Stimulated activated CD8-positive, alpha-beta memory T cell treated with anti-CD3 and anti-CD28 coated beads, Interleukin-7, amount 100 ng/mL, for 1 hour (primary cell): Measurements from ENCODE around the gene DNAH3.
"Not testable (repeated sequence)": the region's sequence is repeated elsewhere in the genome, so short reads cannot be mapped to it uniquely, and the experiment has no call there.

ENCODE experiments used
- DNase-seq, 2 donors: peaks; one replicate each; pipeline ENCODE4 v3.0.0-alpha.2; 2020; ENCODE audit warnings: low read depth in 2 of 2

DNAH3 gene

GRCh38 chr16:21075252-21075651 lies 75.4 kb downstream of the DNAH3 start:
- DNase-seq, result no peak

- no peak for DNase-seq
Observed at GRCh38 chr16:21072976-21073375, 77.7 kb downstream of the DNAH3 start.

- DNase-seq, result no peak
Observed at GRCh38 chr16:21071741-21072140, 78.9 kb downstream of the DNAH3 start.

- DNase-seq, result no peak
Observed at GRCh38 chr16:21070564-21070963, 80.1 kb downstream of the DNAH3 start.

DNA sequence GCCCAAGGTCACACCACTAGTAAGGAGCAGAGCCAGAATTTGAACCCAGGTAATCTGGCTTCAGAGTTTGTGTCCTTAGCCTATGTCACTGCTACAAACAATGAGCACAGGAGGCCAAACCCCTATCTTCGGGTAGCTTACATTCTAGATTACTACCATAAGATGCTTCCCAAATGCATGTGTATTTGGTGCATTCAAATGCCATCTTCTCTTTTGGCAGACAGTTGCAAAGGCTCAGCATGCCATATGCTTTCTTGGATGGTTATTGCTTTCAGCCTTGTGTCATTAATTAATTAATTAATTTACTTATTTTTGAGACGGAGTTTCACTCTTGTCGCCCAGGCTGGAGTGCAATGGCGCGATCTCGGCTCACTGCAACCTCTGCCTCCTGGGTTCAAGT lies 80.7 kb downstream of the DNAH3 start:
- no peak for DNase-seq

GRCh38 chr16:21064203-21064602 lies 86.4 kb downstream of the DNAH3 start:
- DNase-seq, result no peak

GRCh38 chr16:21063314-21063713 lies 87.3 kb downstream of the DNAH3 start:
- DNase-seq, result not testable (repeated sequence)

- DNase-seq, result no peak
Observed at GRCh38 chr16:21060027-21060510, 90.6 kb downstream of the DNAH3 start.

DNA sequence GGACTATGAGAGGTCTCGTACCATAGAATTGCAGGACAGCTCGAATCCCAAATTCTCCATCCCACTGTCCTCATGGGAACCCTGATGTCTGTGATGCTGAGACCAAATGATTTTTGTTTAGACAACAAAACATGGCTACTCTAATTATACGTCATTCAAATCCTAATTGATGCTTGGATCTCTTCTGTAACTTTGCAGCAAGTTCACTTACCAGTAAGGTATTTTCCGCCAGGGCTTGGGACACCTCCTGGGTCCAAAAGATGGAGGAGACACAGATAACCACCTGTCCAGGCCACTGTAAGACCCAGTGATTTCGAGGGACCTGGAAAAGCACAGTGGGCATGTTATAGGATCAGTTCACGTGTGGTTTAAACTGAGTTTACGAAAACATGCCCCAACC lies 92.8 kb downstream of the DNAH3 start:
- no peak for DNase-seq

- no peak for DNase-seq
Observed at GRCh38 chr16:21056396-21056795, 94.2 kb downstream of the DNAH3 start.

DNA sequence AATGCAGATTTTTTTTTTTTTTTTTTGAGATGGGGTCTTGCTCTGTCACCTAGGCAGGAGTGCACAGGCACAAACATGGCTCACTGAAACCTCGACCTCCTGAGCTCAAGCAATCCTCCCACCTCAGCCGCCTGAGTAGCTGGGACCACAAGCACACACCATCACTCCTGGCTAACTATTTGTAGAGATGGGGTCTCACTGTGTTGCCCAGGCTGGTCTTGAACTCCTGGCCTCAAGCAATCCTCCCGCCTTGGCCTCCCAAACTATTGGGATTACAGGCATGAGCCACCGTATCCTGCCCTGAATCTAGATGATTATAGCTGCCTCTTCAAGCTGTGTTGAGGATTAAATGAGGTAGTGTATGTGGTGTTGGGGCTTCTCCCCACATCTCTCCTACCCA lies 94.9 kb downstream of the DNAH3 start:
- not testable (repeated sequence) for DNase-seq

GRCh38 chr16:21053590-21053989 lies 97.1 kb downstream of the DNAH3 start:
- no peak for DNase-seq

GRCh38 chr16:21048091-21048912 lies 102.3 kb downstream of the DNAH3 start:
- DNase-seq, result not testable (repeated sequence)

GRCh38 chr16:21038197-21038596 lies 112.4 kb downstream of the DNAH3 start:
- DNase-seq, result no peak

DNA sequence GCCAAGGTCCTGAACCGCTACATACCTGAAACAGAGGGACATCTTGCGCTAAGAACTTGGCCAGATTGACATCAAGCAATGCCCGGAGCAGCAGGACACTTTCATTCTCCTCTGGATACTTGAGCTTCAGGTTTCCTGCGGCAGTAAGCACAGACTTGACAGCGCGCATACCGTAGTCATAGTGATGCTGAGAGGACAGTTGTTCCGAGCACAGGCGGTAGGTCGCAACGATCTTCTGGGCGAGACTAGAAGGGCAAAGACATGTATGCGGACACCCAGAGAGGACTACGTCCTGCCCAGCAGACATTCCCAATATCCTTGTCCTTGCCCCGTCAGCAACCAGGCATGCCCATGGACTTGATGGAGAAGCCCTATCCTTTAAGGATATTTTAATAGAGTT lies 112.9 kb downstream of the DNAH3 start:
- no peak for DNase-seq

DNA sequence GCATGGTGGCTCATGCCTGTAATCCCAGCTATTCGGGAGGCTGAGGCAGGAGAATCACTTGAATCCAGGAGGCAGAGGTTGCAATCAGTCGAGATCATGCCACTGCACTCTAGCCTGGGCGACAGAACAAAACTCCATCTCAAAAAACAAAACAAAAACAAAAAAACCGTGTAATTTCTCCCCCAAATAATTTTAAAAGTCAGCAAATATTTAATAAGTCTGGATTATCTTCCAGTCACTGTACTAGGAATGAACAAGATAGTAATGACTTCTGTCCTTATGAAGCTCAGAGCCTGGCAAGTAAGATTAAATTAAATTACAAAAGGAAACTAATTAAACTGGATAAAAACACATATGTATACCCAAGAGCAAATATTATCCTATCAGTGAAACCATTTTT lies 113.5 kb downstream of the DNAH3 start:
- no peak for DNase-seq

DNA sequence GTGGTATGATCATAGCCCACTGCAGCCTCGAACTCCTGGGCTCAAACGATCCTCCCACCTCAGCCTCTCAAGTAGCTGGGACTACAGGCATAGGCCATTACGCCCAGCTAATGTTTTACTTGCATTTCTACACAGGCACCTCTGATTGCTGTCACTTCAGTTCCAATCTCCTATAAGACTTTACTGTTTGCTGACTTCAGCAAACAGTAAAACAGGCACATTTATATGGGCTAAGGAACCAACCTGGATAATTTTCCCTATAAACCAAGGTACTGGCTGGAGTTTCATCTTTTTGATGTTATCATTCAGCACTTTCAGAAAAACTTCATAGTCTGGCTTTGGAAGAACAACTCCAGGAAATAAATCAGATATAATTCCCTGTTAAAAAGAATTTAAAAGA lies 114.2 kb downstream of the DNAH3 start:
- DNase-seq, result no peak

GRCh38 chr16:21033704-21034103 lies 116.9 kb downstream of the DNAH3 start:
- DNase-seq, result no peak

DNA sequence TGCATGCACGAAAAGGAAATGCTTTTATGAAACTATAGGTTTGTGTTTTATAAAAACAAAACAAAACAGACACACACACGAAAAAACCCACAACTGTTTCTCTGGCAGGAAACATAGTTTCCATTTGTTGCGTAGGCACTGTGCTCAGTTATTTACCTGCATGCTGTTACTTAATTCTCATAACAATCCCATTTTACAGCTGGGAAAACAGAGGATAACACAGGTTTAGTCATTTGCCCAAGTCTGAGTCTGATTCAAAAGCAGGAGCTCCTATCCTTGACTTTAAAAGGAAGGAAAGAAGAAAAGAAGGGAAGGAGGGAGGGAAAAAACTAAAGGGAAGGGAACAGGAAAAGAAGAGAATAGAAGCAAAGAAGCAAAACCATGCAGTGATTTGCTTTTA lies 117.4 kb downstream of the DNAH3 start:
- no peak for DNase-seq

DNA sequence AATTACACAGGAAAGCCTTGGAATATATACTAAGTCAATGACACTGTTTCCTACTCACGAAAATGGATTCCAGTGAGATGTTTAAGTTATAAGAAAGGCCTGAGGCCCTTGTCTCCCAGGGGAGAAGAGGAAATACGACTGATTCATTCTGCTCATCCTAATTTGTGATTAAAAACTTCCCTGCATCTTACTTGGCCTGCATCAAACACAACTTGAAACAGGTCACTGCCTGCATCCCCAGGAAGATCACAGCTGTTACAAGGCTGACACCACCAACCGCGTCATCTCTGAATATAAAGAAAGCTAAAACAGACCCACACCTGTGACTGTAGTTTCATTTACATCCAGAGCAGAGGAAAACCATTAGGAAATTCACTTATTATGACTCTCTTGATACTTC lies 121.9 kb downstream of the DNAH3 start:
- no peak for DNase-seq

- DNase-seq, result no peak
Observed at GRCh38 chr16:21026846-21027245, 123.8 kb downstream of the DNAH3 start.

DNA sequence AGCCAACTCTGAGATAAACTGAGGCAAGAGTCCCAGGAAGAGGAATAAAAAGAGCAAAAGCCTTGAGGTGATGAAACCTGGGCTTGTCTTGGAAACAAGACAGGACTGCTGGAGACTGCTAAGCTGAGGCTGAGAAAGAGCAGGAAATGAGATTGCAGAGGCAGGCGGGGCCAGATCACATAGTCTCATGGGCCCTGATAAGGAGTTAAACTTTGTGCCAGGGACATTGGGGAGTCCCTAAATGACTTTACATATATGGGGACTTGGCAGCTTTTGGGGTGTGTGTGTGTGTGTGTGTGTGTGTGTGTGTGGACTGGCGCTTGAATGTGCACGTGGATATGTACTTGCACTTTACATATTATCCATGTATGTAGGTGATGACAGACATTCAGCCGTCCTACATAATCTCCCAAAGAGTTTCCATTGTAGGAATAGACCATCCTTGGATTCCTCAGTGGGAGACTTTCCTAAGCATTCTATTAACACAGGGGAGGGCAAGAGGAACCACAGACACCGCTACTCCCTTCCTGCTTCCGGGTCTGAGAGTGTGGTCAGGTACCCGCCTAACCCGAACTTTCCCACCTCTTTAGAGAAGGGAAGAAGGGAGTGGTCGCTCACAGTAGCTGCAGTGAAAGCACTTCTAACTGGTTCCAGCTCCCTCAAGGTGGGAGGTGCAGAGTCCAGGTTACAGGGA lies 127.0 kb downstream of the DNAH3 start:
- no peak for DNase-seq

DNA sequence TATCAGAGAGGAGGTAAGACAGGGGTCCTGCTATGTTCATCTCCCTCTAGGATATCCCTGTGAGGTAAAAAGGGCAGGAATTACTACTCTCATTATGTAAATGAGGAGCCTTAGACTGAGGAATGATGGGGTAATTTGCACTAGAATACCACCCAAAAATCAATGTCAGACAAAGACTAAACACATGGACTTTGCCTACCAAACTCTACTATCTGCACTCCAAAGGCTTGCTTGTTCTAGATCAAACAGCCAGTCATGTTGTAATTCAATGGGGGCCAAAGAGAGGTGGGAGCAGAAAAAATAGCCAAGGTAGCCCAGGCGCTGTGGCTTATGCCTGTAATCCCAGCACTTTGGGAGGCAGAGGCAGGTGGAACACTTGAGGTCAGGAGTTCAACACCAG lies 129.3 kb downstream of the DNAH3 start:
- no peak for DNase-seq
